SK-N-SH treated with all-trans-retinoic acid at 6 μM for 48 hours (cell line): ENCODE measurements around the gene ZNF611.

Experiments
- ARNTL ChIP-seq: fragments of 450-650 bp; formaldehyde crosslinking; IDR thresholded peaks from 2 replicates; pipeline ENCODE4 v1.5.0; 2020; ENCODE audit warnings: low read depth, mild to moderate bottlenecking, moderate library complexity, borderline replicate concordance
- BACH2 ChIP-seq: fragments of 250-450 bp; sonication (Bioruptor Pico); IDR thresholded peaks from 2 replicates; pipeline ENCODE4 v1.9.0; 2021; ENCODE audit warnings: mild to moderate bottlenecking, borderline replicate concordance
- CSRNP3 ChIP-seq: fragments of 250-450 bp; sonication (Bioruptor Pico); IDR thresholded peaks from 2 replicates; pipeline ENCODE4 v1.5.1; 2021; ENCODE audit warnings: mild to moderate bottlenecking, moderate library complexity
- POU6F1 ChIP-seq: fragments of 250-450 bp; sonication (Bioruptor Pico); IDR thresholded peaks from 2 replicates; pipeline ENCODE4 v1.8.0; 2021; ENCODE audit warnings: low read depth, mild to moderate bottlenecking, moderate library complexity, borderline replicate concordance
- TOX ChIP-seq: fragments of 250-450 bp; sonication (Bioruptor Pico); IDR thresholded peaks from 2 replicates; pipeline ENCODE4 v1.8.0; 2021; ENCODE audit warnings: mild to moderate bottlenecking, moderate library complexity, borderline replicate concordance
- ZFP3 ChIP-seq: fragments of 250-450 bp; sonication (Bioruptor Pico); IDR thresholded peaks from 2 replicates; pipeline ENCODE4 v1.5.0; 2020; ENCODE audit warnings: mild to moderate bottlenecking, moderate library complexity
- ZNF565 ChIP-seq: fragments of 450-650 bp; formaldehyde crosslinking; conservative IDR thresholded peaks from 2 replicates; pipeline ENCODE4 v1.5.0; 2020; ENCODE audit warnings: low read depth, mild to moderate bottlenecking, moderate library complexity
- ZNF8 ChIP-seq: fragments of 450-650 bp; formaldehyde crosslinking; IDR thresholded peaks from 2 replicates; pipeline ENCODE4 v1.5.0; 2020; ENCODE audit warnings: mild to moderate bottlenecking, moderate library complexity
- TF ChIP-seq, protein P1 (sequence below): fragments of 250-450 bp; sonication (Bioruptor Pico); IDR thresholded peaks from 2 replicates; pipeline ENCODE4 v1.8.0; 2020; ENCODE audit warnings: mild to moderate bottlenecking, moderate library complexity, borderline replicate concordance
- TF ChIP-seq, protein P2 (sequence below): fragments of 250-450 bp; sonication (Bioruptor Pico); IDR thresholded peaks from 2 replicates; pipeline ENCODE4 v1.5.1; 2020; ENCODE audit warnings: low read depth, mild to moderate bottlenecking, moderate library complexity

- TF ChIP-seq, protein P1, sequence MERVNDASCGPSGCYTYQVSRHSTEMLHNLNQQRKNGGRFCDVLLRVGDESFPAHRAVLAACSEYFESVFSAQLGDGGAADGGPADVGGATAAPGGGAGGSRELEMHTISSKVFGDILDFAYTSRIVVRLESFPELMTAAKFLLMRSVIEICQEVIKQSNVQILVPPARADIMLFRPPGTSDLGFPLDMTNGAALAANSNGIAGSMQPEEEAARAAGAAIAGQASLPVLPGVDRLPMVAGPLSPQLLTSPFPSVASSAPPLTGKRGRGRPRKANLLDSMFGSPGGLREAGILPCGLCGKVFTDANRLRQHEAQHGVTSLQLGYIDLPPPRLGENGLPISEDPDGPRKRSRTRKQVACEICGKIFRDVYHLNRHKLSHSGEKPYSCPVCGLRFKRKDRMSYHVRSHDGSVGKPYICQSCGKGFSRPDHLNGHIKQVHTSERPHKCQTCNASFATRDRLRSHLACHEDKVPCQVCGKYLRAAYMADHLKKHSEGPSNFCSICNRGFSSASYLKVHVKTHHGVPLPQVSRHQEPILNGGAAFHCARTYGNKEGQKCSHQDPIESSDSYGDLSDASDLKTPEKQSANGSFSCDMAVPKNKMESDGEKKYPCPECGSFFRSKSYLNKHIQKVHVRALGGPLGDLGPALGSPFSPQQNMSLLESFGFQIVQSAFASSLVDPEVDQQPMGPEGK, result no peak
- no peak for TF ChIP-seq ZNF8 (CRISPR knock-in tag)
- TF ChIP-seq TOX (CRISPR knock-in tag), result no peak
- TF ChIP-seq, protein P2, sequence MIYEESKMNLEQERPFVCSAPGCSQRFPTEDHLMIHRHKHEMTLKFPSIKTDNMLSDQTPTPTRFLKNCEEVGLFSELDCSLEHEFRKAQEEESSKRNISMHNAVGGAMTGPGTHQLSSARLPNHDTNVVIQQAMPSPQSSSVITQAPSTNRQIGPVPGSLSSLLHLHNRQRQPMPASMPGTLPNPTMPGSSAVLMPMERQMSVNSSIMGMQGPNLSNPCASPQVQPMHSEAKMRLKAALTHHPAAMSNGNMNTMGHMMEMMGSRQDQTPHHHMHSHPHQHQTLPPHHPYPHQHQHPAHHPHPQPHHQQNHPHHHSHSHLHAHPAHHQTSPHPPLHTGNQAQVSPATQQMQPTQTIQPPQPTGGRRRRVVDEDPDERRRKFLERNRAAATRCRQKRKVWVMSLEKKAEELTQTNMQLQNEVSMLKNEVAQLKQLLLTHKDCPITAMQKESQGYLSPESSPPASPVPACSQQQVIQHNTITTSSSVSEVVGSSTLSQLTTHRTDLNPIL (CRISPR knock-in tag), result no peak
- no peak for TF ChIP-seq BACH2 (CRISPR knock-in tag)
- no peak for TF ChIP-seq POU6F1 (CRISPR knock-in tag)
- no peak for TF ChIP-seq ZFP3 (CRISPR knock-in tag)
- TF ChIP-seq ZNF565 (CRISPR knock-in tag), result no peak
- TF ChIP-seq ARNTL, result no peak
- TF ChIP-seq CSRNP3 (CRISPR knock-in tag), result no peak
Observed at GRCh38 chr19:52664461-52664860, 70.4 kb downstream of the ZNF611 start.
